ENCODE measurements around the gene PRR20G. TPM values are rescaled to one million over a fixed set of nuclear protein-coding genes. Genes with fewer than 3 reads are reported as not detected.

Gene PRR20G
- total and polyA plus RNA-seq, 2 experiments from 2014 or later: 0.39 TPM; not detected in 1

GRCh38 chr3:127276396-127276795 is 11.4 kb downstream of the PRR20G start (continued):
- no peak for TF ChIP-seq ZNF331 (CRISPR knock-in tag; IDR thresholded peaks at IDR 0.05; ENCODE audit: low read depth)
- TF ChIP-seq CTCF (conservative IDR thresholded peaks at IDR 0.05; ENCODE audit: low read depth in 2 of 2): no peak
- no peak for TF ChIP-seq CREB1 (CRISPR knock-in tag; IDR thresholded peaks at IDR 0.05; ENCODE audit: low read depth)

- ATAC-seq (no peak), DNase-seq (ENCODE audit: low spot score) (no peak)
- Histone ChIP-seq H3K4me1 (ENCODE audit: insufficient read depth) (no peaks in the 10 kb centered on the region), H3K27me3 (ENCODE audit: insufficient read depth) (no peaks in the 10 kb centered on the region), H4K20me1 (replicated peaks; ENCODE audit: insufficient read depth) (no peaks in the 10 kb centered on the region), H3K4me3 (no peak overlapping the region), H3F3A (replicated peaks; ENCODE audit: low read depth) (no peaks in the 10 kb centered on the region), H3K79me2 (replicated peaks; ENCODE audit: insufficient read depth) (no peaks in the 10 kb centered on the region), H2AFZ (no peak overlapping the region), H3K36me3 (ENCODE audit: insufficient read depth) (no peaks in the 10 kb centered on the region), H3K9me2 (ENCODE audit: insufficient read depth) (no peaks in the 10 kb centered on the region), H3K4me2 (no peak overlapping the region), H3K27ac (ENCODE audit: low read depth) (no peak overlapping the region)
- TF ChIP-seq STAT1 (IDR thresholded peaks at IDR 0.05; ENCODE audit: unreplicated experiment) (no peak), EZH2 (IDR thresholded peaks at IDR 0.05; ENCODE audit: low read depth, unreplicated experiment) (no peak), ETS1 (IDR thresholded peaks at IDR 0.05) (no peak), NANOG (IDR thresholded peaks at IDR 0.05; ENCODE audit: borderline replicate concordance) (no peak), REST (IDR thresholded peaks at IDR 0.05; ENCODE audit: unreplicated experiment) (no peak), EZH2phosphoT487 (IDR thresholded peaks at IDR 0.05; ENCODE audit: unreplicated experiment) (no peak), CREB1 (CRISPR knock-in tag; IDR thresholded peaks at IDR 0.05; ENCODE audit: low read depth) (no peak)
- Mint-ChIP-seq H3K9me3 (peaks cover 69% of the 10 kb centered on the region), H3K4me1 (no peaks in the 10 kb centered on the region; the same call in 2 of the 3 replicates), H3K27ac (no peak overlapping the region), H3K27me3 (ENCODE audit: insufficient read depth, low read depth, poor library complexity) (peaks cover 1% of the 10 kb centered on the region), H3K4me3 (no peak overlapping the region), H3K36me3 (ENCODE audit: low read depth) (peaks cover 18% of the 10 kb centered on the region; the same call in 2 of the 3 replicates)
Observed at GRCh38 chr3:127275287-127275781, 12.5 kb downstream of the PRR20G start.

Measured in GM23338 (cell line).